ENCODE results near the gene ANKMY1. TPM values are rescaled to one million over a fixed set of nuclear protein-coding genes. Genes with fewer than 3 reads are reported as not detected.

Gene ANKMY1
- total and polyA plus RNA-seq, 2 of the 13 experiments (the other 11 are each of a cell fraction or from before 2014, with no cell fraction given), result 11.7 to 18.8 TPM

DNA sequence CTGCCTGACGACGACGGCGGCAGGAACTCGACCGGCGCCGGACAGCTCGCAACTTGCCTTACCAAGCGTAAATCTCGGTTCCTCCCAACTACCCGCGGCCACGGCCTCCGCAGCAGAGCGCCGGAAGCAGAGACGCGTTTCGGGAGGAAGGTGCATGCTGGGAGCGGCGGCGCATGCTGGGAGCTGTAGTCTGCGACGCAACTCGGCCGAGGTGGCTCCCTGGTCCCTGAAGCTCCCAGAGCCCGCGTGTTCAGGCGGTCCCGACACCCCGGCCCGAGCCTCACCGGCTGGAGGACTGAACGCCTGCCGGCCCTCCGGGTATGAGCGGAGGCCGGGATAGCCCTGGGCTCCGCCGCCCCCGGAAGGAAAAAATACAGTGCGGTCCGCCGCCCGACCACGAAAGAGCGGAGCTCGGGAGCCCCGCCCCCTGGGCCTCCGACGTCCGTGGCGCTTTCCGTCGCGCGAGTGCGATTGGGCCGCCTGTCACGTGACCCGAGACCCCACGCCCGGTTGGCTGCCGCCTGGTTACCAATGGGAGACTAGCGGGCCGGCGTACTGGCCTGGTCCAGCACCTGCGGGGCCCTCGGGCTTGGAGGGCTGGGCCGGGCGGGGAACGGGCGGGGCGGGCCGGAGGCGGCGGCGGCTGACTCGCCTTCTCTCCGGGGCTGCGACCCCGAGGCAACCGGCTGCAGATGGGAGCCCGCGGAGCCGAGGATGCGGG, 28.6 kb upstream of the ANKMY1 start, which contains the start of gene CAPN10 (continued):
- TF ChIP-seq, protein P1, sequence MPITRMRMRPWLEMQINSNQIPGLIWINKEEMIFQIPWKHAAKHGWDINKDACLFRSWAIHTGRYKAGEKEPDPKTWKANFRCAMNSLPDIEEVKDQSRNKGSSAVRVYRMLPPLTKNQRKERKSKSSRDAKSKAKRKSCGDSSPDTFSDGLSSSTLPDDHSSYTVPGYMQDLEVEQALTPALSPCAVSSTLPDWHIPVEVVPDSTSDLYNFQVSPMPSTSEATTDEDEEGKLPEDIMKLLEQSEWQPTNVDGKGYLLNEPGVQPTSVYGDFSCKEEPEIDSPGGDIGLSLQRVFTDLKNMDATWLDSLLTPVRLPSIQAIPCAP (CRISPR knock-in tag; IDR thresholded peaks at IDR 0.05; ENCODE audit: low read depth), result no peak; the same call in 1 of the 2 replicates
- TF ChIP-seq, protein P2, sequence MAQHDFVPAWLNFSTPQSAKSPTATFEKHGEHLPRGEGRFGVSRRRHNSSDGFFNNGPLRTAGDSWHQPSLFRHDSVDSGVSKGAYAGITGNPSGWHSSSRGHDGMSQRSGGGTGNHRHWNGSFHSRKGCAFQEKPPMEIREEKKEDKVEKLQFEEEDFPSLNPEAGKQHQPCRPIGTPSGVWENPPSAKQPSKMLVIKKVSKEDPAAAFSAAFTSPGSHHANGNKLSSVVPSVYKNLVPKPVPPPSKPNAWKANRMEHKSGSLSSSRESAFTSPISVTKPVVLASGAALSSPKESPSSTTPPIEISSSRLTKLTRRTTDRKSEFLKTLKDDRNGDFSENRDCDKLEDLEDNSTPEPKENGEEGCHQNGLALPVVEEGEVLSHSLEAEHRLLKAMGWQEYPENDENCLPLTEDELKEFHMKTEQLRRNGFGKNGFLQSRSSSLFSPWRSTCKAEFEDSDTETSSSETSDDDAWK (CRISPR knock-in tag; IDR thresholded peaks at IDR 0.05), result no peak
- TF ChIP-seq TFE3 (CRISPR knock-in tag; IDR thresholded peaks at IDR 0.05) (peak; percentile 41), AHR (CRISPR knock-in tag; IDR thresholded peaks at IDR 0.05) (peak; percentile 78; the same call in 1 of the 2 replicates), DNMT3B (CRISPR knock-in tag; conservative IDR thresholded peaks at IDR 0.05) (no peak; the same call in 1 of the 2 replicates), ZNF432 (CRISPR knock-in tag; IDR thresholded peaks at IDR 0.05; ENCODE audit: borderline replicate concordance) (no peak), ZBTB2 (CRISPR knock-in tag; IDR thresholded peaks at IDR 0.05; ENCODE audit: low read depth) (peak; percentile 71), HNRNPUL1 (IDR thresholded peaks at IDR 0.05; ENCODE audit: low read depth, low read length) (no peak; the same call in 1 of the 2 replicates), ZSCAN29 (CRISPR knock-in tag; conservative IDR thresholded peaks at IDR 0.05) (no peak; the same call in 1 of the 2 replicates), ZNF333 (CRISPR knock-in tag; IDR thresholded peaks at IDR 0.05; ENCODE audit: borderline replicate concordance) (peak; percentile 65; the same call in 1 of the 2 replicates), AKAP8 (CRISPR knock-in tag; IDR thresholded peaks at IDR 0.05) (peak; percentile 65), ZNF18 (CRISPR knock-in tag; IDR thresholded peaks at IDR 0.05; ENCODE audit: insufficient replicate concordance) (no peak), CHCHD3 (CRISPR knock-in tag; IDR thresholded peaks at IDR 0.05) (no peak), NFE2L1 (CRISPR knock-in tag; IDR thresholded peaks at IDR 0.05; ENCODE audit: borderline replicate concordance) (no peak), CCAR2 (optimal IDR thresholded peaks at IDR 0.05; ENCODE audit: low read depth, low read length) (no peak), ZNF264 (CRISPR knock-in tag; IDR thresholded peaks at IDR 0.05) (no peak), RBM22 (optimal IDR thresholded peaks at IDR 0.05; ENCODE audit: low read length) (no peak)
- TF ChIP-seq, protein P3, sequence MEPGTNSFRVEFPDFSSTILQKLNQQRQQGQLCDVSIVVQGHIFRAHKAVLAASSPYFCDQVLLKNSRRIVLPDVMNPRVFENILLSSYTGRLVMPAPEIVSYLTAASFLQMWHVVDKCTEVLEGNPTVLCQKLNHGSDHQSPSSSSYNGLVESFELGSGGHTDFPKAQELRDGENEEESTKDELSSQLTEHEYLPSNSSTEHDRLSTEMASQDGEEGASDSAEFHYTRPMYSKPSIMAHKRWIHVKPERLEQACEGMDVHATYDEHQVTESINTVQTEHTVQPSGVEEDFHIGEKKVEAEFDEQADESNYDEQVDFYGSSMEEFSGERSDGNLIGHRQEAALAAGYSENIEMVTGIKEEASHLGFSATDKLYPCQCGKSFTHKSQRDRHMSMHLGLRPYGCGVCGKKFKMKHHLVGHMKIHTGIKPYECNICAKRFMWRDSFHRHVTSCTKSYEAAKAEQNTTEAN (CRISPR knock-in tag; conservative IDR thresholded peaks at IDR 0.05), result peak; percentile 44; the same call in 1 of the 2 replicates
- TF ChIP-seq, protein P4, sequence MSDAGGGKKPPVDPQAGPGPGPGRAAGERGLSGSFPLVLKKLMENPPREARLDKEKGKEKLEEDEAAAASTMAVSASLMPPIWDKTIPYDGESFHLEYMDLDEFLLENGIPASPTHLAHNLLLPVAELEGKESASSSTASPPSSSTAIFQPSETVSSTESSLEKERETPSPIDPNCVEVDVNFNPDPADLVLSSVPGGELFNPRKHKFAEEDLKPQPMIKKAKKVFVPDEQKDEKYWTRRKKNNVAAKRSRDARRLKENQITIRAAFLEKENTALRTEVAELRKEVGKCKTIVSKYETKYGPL (CRISPR knock-in tag; IDR thresholded peaks at IDR 0.05), result peak; percentile 59; the same call in 1 of the 2 replicates

Data from HepG2 (cell line).